ENCODE results near the gene ZIC1.

The ZIC1 gene

DNA sequence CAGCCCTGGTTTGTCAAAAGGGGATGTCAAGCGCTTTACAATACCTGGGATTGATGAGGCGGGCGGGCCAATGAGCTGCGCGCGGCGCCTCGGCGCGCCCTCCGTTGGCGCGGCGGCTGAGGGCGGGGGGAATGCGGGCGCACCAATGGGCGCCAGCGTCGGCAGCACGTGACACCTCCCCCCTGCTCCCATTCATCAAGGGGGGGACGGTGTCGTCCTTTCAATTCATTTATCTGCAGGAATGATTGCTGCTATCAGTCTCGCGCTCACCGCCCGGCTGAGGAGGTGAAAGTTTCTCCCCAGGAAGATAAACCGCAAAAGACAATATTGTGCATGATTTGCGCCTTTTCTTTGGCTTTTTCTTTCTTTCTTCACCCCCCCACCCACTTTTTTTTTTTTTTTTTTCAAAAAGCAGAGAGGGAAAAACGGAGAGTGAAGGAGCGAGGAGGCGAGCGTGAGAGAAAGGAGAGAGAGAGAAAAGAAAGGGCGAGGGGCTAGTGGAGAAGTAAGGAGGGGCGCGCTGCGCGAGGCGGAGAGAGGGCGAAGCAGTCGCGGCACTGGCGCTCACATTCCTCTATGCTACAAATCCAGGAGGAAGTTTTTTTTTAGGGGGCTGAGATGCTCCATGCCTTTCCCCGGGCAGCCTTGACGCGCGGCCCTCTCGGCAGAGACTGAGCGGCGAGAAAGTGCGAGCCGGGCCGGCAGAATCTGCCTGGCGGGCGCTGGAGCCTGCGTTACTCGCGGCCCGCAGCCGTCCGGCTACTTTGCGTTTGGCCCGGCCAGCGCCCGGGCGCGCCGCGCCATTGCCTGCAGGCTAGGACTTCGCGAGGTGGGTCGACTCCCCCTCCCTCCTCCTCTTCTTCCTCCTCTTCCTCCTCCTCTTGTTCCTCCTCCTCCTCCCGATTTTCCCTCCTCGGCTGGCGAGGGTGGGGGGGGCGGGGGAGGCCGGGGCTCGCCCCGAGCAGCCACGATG lies at the start of gene ZIC1:
Gene ZIC1, plus strand, starts transcription at position 223 of the 973 bp plus-strand sequence. Its CDS starts 748 bp downstream, at position 971.
- DNase-seq: no peak

DNA sequence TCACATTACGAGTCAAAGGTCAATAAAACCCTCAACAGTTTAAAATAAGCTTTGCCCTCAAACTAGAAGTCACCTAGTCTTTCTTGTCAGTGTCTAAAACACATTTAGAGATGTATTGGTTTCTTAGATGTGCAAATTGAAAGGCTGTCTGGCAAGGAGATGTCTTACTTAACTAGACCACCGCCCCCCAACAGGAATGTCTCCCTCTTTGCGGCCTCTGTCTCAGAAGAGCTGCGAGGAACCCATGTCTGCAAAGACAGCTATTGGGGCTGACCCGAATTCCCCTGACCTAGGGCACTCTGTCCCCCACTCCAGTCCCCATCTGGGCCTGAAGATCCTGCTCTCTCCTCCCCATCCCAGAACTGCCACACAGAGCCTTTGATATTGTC lies 49.1 kb upstream of the ZIC1 start:
- DNase-seq: no peak

DNA sequence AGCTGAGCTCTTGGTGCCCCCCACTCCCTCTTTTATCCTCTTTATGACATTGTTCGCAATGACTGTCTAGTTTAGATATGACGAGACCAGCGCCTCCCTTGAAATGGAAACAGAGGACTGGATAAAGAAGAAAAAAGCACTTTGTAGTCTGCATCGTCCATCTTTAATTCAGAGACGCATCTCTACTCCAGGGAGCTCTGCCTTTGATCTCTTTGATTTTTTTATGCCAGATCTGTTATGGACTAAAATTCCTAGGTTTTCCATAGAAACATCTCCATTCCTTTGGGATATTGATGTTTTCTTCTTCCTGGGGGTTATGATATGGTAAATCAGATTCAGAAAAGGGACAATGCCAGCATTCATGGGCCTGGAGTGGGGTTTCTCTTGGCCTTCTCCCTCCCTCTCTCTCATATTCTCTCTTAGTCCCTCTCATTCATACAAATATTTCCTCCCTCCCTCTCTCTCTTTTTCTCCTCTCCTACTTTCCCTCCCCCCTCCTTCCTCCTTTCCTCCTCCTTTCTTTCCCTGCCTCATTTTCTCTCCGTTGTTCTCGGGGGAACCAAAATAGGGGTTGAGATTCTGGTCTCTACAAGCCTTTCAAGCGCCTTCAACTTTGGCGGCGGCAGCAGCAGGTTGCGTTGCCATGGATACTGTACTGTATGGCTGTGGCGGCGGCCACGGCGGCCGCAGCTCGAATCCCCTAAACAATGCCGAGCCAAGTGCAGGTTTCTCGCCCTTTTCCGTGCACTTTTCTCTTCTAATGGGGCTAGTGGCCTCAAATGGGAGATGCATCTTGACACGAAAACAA lies 48.3 kb upstream of the ZIC1 start:
- DNase-seq: no peak

DNA sequence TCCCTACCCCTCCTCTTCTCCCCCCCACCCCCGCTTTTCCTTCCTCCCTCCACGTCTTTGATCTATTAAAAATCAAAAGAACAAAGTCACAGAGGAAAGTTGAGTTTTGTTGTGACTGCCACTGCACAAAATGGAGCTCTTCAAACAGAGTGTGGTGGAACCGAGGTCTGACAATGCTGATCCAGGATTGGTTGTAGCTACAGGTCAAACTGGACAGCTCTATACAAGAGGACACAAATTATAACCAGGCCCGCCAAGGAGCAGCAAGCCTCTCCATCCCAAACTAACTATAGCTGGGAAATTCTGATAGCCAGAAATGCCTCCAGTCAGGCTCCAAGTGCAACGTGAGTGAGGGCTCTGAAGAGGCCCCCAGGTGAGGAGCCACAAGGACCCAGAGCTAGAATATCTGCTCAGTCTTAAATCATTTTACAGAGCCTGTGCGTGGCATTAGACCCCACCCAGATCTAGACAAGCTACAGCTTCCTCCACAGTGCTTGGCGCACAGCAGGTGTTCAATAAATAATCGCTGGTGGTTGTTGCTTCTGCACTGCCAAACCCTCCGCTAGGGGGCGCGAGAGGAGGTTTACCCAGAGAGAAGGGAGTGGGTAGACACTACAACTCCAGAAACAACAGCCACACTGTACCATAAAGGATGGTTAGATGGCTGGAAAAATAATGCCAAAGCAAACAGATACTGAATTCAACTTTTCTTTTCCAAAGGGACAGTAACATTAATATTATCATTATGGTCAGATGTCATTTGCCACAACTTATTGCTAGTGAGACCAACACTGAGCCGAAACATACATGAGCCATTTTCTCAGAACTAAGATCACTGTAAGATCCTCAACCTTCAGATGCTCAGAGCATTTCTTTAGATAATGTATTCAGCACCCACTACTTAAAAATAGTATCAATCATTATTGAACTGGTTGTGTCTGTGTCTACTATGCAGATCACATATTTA lies 47.4 kb upstream of the ZIC1 start:
- DNase-seq: peak in 1 of 2 experiments; percentile 17

DNA sequence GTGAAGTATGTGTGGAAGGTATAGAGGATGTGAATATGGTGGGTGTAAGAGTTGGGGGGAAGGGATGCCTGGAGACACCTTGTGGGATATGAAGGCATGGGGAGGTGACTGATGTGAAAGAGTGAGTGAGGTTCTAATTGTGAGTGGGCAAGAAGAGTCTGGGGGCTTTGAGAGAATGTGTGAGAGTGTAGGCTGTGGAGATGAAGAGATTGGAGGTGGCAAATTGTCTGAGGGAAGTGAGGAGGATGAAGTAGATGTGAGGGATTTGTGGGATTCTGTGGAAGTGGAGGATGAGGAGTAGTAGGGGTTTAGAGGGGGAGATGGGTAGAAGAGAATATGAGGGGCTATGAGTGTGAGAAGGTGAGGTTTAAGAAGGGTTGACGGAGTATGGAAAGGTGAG lies 44.4 kb upstream of the ZIC1 start:
- no peak for DNase-seq

GRCh38 chr3:147365196-147366115 lies 43.7 kb upstream of the ZIC1 start:
- no peak for DNase-seq

DNA sequence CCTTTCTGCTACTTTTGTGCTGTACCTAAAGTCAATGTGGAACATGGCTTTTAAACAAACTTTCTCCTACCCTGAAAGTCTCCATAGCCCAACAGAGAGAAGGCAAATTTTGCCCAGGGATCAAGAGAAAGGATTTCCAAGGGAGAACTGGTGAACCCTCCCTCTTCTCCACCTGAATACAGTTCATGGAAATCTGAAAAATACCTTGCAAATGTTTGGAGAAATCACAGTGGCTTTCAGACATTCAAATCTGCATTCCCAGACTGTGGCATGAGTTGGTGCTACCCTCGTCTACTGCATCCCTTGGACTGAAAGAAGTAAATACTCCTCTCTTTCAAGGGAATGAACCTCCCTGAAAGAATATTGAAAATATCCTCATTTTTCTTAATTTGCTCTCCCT lies 41.5 kb upstream of the ZIC1 start:
- no peak for DNase-seq

GRCh38 chr3:147368151-147368550 lies 41.0 kb upstream of the ZIC1 start:
- DNase-seq: no peak

DNA sequence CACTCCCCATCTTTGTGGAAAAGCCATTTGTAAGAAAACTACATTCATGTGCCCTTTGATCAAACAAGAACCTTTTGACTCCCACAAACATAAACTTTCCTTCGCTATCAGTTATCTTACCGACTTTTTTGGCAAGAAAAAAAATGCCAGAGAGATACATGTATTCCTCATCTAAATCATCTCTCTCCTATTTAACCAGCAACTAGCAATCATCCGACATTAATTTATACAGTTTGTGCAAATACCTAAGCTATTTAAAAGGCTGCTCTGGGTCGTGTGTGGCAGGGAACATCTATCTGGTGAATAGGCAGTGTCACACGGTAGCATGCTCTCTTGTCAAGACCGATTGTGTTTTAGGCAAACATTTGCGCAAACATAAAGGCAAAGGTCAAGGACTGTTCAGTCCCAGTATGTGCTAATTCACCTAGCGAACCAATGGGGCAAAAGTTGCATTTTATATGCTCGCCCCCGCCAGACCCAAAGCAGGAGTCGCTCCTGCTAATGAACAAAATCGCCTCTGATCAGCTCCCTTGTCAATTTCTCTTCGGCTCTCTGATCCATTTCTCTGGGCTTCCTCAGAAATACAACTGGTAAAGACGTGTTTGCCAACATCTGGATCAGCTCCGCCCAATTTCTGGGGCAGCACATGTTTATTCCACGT lies 40.5 kb upstream of the ZIC1 start:
- no peak for DNase-seq

- no peak for DNase-seq
Observed at GRCh38 chr3:147369231-147369630, 39.9 kb upstream of the ZIC1 start.

DNA sequence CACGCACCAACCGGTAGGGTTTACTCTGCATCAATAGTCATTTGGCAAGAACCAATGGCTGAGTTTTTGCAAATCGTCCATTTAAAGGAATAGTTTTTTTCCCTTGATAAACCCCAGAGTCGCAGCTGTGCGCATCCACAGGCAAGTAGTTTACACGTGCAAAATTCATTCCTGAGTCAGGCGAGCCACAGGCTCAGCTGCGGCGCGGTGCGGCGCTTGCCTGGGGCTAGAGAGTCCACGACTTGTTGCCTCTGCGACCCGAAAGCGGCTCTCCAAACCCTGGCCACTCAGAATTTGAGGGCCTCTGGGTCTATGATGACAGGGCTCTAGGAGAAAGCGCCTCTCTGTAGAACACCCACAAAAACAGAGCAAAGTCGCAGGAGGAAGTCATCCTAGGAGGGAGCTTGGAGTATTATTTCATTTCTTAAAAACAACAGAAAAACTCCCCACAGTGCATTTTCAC lies 39.5 kb upstream of the ZIC1 start:
- no peak for DNase-seq

DNA sequence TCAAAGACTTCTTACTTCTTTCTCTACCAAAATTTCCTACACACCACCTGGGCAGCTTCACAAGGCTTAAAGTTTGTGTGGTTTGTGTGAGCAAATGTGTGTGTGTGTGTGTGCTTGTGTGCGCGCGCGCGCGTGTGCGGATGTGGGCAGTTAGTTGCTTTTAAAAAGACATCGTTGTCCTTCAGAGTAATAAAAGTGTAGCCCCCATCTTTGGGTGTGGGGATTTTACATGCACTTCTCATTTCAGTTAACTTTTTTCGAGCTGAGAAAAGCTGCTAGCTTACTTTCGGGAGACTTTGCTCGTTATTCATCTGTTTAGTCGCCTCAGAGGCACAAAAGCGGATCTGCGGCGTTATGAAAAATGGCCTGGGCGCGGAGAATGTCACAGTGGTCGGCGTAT lies 38.8 kb upstream of the ZIC1 start:
- DNase-seq: no peak

DNA sequence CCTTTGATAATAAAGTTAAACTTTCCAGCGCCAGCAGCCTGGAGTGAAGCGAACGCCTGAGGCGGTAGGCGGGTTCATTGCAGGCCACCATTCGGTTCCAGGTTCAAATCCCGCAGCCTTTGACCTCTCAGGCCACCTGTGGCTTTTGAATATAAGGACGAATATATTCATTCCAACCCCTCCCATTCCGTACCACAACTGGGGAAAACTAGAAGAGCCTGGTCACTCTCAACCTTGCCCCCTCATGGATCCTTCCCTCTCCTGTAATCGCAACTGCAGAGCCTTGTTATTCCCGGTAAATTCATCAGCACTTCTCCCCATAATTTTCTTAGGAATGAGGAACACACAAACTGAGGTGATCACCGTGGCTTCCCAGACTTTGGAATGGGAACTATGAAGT lies 38.0 kb upstream of the ZIC1 start:
- DNase-seq: no peak

DNA sequence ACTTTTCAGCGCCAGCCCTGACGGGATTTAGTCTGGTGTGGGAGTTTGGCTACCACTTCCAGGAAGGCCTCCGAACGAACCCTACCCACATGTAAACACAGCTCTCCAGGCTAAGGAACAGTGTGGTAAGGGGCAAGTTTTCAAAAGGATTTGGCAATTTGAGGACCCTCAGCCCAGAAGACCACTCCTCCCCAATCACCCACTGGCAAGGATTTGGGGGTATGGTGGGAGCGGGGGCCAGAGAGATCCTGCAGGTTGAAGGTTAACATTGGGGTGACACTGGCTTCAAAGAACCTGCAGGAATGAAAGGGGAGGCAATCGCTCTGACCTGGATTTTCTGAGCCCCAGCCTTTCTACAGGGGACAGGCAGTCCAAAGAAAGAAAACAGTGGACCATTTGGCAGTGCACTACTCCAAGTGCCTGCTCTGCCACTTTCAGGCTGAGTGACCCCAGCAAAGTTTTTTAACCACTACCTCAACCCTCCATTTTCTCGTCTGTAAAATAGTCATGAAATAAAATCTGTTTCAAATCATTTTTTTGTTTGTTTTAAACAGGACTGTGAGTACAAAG lies 37.3 kb upstream of the ZIC1 start:
- no peak for DNase-seq

DNA sequence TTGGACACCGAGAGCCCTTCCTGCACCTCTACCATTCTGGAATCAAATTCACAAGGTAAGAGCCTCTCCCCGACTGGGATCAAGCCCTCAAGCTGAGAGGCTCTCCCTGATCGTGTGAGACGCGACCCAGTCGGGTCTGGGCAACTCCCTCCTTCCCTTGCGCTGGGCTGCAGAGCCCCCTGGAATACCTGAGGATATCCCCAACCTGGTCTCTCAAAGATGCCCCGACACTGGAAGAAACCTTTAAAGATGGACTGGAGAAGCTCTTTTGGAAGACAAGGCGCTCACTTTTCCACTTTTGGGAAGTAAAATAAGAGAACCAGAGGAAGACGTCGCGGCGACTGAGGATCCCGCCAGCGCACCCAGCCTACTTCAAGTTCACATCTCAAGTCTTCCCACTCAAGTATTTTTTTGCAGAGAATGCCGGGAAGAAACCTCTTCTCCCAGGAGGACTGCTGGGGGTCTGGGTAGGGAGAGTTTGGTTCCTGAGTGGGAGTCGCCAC lies 36.6 kb upstream of the ZIC1 start:
- DNase-seq: no peak

- no peak for DNase-seq
Observed at GRCh38 chr3:147373301-147373700, 35.9 kb upstream of the ZIC1 start.

DNA sequence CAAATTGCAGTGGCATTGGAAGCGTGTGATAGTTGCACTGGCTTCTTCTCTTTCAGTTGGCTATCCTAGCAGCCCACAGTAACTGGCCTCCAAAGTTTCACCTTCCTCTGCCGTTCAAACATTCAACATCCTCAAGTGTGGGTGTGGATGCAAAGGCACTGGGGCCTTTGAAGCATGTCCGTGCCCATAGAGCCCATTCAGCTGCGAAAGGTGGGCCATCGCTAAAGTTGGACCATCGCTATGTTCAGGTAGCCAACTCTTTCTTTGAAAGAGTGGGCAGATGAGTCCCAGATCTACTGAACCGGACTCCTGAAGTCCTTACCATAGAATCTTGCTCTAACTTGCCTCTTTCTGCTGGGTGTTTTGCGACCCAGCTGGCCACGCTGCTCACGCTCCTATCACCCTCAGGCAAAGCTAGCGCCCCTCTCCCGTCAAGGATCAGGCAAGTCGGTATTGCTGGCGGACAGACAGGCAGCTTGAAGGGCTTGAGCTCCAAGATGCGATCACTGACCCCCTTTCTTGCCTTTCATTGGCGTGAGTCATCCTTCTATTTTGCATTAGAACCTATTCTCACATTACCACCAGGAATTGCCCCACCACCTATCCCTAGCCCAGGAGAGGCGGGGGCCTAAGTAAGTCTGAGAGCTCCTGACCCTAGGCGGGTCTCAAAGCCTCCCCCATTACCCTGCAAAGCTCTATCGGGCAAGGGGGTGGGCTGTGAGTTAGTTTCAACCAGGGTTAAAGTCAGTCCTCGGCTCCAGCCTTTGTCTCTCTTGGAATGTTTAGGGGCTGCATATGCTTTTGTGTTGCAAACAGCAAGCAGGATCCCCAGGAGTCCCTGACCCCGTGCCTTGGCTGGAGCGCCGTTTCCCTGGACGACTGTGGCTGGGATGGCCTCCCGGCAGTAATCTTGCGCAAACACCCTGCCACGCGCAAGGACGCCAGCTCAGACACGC lies 31.5 kb upstream of the ZIC1 start:
- no peak for DNase-seq

DNA sequence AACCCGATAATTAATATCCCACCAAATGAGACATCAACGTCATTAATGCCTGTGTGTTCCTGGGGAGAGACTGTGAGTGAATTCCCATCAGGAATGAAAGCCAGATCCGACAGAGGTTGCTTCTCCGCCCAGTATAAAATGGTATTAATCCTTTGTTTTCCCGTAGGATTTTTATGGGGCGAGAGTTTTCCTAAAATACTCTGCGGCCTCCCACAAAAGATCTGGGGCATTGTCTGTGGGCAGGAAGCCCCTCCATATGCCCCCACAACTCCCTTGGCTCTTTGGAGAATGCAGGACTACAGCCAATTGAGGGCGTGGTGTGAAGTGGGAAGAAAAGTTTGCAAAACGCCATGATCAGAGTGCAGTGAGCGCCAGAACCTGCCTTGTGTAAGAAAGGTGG lies 29.5 kb upstream of the ZIC1 start:
- DNase-seq: no peak

DNA sequence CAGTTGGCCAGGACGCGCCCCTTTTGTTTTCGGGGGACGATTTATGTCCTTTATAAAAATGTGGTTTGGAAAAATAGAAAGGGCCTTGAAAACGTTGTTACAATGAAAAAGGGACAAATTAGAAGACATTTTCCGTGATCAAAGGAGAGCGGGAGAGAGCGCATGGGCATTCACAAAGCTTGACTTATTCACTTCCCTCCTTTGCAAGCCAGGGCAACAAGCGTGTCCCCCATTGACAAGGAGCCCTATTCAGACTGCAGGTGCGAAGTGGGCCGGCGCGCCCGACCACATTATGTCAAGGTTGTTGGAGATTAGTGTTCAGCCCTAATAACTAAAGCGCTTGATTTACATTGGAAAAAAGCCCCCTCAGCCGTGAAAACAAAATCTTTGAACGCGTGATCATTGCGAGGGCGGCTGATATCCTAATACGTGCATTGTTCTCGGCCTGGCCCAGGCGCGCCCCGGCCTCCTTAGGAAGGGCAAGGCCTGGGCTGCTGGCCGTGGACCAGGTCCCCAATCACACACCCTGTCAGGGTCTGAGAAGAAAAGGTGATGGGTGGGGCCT lies 28.7 kb upstream of the ZIC1 start:
- DNase-seq: no peak

Measured in SW 1271 (cell line).